ENCODE results near the gene JARID2. TPM values are rescaled to one million over a fixed set of nuclear protein-coding genes. Genes with fewer than 3 reads are reported as not detected.

JARID2 gene
- total RNA-seq, 1 experiment from 2014 or later, result 180 TPM

- TF ChIP-seq RORB (CRISPR knock-in tag; IDR thresholded peaks at IDR 0.05), result no peak
- TF ChIP-seq, protein P1, sequence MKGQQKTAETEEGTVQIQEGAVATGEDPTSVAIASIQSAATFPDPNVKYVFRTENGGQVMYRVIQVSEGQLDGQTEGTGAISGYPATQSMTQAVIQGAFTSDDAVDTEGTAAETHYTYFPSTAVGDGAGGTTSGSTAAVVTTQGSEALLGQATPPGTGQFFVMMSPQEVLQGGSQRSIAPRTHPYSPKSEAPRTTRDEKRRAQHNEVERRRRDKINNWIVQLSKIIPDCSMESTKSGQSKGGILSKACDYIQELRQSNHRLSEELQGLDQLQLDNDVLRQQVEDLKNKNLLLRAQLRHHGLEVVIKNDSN (CRISPR knock-in tag; IDR thresholded peaks at IDR 0.05), result no peak
- TF ChIP-seq ELF4 (CRISPR knock-in tag; IDR thresholded peaks at IDR 0.05; ENCODE audit: low read depth), result no peak
- TF ChIP-seq ZNF396 (CRISPR knock-in tag; IDR thresholded peaks at IDR 0.05; ENCODE audit: borderline replicate concordance), result no peak
- TF ChIP-seq NFE2L1 (CRISPR knock-in tag; IDR thresholded peaks at IDR 0.05), result no peak
- no peak for TF ChIP-seq ZNF281 (CRISPR knock-in tag; IDR thresholded peaks at IDR 0.05)
These were observed 30.4 kb downstream of the JARID2 start (continued) for GRCh38 chr6:15276036-15276985.

DNA sequence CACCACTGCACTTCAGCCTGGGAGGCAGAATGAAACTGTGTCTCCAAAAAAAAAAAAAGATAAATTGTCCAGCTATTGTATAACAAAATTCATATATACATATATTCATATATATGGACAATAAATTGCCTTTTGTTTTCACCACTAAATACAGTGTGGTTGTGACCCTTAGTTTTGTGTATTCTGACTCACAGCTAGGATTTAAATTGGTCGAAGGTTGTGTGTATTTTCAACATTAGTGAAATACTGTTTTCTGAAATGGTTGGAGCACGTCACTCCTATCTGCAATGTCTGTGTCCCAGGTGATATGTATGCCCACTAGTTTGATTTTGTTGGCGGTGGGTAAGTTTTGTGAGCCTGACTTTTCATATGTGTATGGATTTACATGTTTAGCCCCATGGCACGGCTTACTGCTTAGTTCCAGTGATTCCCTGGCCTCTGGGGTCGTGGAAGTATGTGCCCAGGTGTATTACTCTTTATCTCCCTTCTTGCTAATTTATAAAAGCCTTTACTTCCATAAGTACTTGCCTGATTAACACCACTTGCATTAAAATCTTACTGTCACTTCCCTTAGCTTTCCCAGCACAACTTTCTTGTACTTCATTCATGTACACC is 33.3 kb downstream of the JARID2 start:
- Mint-ChIP-seq H3K27me3 (ENCODE audit: low read depth) (no peaks in the 10 kb centered on the region), H3K27ac (peak overlapping the region; percentile 57), H3K9me3 (no peaks in the 10 kb centered on the region), H3K4me1 (peaks cover 94% of the 10 kb centered on the region), H3K4me3 (no peak overlapping the region), H3K36me3 (peaks cover 6% of the 10 kb centered on the region; the same call in 1 of the 2 replicates)
- ChIA-PET POLR2A (interaction anchor here (0.7 kb wide), 2 partner anchors 65 to 90 kb away, joined by 3 to 4 read pairs; no protein-coding TSS in a partner anchor), CTCF (interaction anchor here (1.6 kb wide), 1 partner anchor 10 kb away, joined by 5 read pairs; no protein-coding TSS in a partner anchor)
- no peak for ATAC-seq
- TF ChIP-seq CREB1 (CRISPR knock-in tag; IDR thresholded peaks at IDR 0.05), result no peak
- no peak for TF ChIP-seq TEAD1 (CRISPR knock-in tag; IDR thresholded peaks at IDR 0.05)
- no peak for TF ChIP-seq PREB (CRISPR knock-in tag; IDR thresholded peaks at IDR 0.05; ENCODE audit: borderline replicate concordance)
- no peak for TF ChIP-seq ZNF281 (CRISPR knock-in tag; IDR thresholded peaks at IDR 0.05)
- TF ChIP-seq FOXJ3 (CRISPR knock-in tag; IDR thresholded peaks at IDR 0.05; ENCODE audit: borderline replicate concordance), result no peak
- DNase-seq (ENCODE audit: low spot score), result no peak

DNA sequence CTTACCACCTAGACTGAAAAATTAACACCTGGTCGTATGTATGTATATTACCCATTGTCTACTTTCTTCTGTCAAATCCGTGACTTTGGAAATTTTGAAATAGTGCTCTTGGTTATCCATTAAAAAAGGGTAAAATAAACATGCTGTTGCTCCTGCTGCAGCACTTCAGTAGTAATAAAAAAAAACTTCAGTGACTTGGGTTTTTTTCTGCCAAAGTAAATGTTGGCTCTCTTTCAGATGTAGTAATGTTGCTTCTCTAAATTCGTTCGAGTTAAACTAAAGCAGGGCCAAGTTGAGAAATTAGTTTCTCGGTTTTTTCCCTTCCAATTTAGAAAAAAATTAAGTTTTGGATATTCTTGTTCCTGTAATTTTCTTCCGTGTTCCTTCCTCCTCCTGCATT is 34.2 kb downstream of the JARID2 start:
- Mint-ChIP-seq H3K4me3 (no peak overlapping the region), H3K9me3 (no peaks in the 10 kb centered on the region), H3K36me3 (no peaks in the 10 kb centered on the region), H3K27ac (peak overlapping the region; percentile 89; the same call in 1 of the 2 replicates), H3K4me1 (peaks cover 94% of the 10 kb centered on the region), H3K27me3 (ENCODE audit: low read depth) (no peaks in the 10 kb centered on the region)
- TF ChIP-seq GRHL2 (CRISPR knock-in tag; IDR thresholded peaks at IDR 0.05; ENCODE audit: insufficient replicate concordance, severe bottlenecking) (no peak), ZNF317 (CRISPR knock-in tag; IDR thresholded peaks at IDR 0.05; ENCODE audit: borderline replicate concordance, low read depth) (no peak), ERG (CRISPR knock-in tag; IDR thresholded peaks at IDR 0.05) (no peak), HMGA2 (CRISPR knock-in tag; IDR thresholded peaks at IDR 0.05) (no peak), NFATC4 (CRISPR knock-in tag; IDR thresholded peaks at IDR 0.05) (no peak)
- TF ChIP-seq, protein P2, sequence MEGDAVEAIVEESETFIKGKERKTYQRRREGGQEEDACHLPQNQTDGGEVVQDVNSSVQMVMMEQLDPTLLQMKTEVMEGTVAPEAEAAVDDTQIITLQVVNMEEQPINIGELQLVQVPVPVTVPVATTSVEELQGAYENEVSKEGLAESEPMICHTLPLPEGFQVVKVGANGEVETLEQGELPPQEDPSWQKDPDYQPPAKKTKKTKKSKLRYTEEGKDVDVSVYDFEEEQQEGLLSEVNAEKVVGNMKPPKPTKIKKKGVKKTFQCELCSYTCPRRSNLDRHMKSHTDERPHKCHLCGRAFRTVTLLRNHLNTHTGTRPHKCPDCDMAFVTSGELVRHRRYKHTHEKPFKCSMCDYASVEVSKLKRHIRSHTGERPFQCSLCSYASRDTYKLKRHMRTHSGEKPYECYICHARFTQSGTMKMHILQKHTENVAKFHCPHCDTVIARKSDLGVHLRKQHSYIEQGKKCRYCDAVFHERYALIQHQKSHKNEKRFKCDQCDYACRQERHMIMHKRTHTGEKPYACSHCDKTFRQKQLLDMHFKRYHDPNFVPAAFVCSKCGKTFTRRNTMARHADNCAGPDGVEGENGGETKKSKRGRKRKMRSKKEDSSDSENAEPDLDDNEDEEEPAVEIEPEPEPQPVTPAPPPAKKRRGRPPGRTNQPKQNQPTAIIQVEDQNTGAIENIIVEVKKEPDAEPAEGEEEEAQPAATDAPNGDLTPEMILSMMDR (IDR thresholded peaks at IDR 0.05), result no peak
- TF ChIP-seq, protein P3, sequence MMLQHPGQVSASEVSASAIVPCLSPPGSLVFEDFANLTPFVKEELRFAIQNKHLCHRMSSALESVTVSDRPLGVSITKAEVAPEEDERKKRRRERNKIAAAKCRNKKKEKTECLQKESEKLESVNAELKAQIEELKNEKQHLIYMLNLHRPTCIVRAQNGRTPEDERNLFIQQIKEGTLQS (CRISPR knock-in tag; conservative IDR thresholded peaks at IDR 0.05), result no peak
- no peak for DNase-seq (ENCODE audit: low spot score)
- POLR2A ChIA-PET, result no interaction called here
- CTCF ChIA-PET, result no interaction called here
- ATAC-seq, result no peak

All from WTC11 (cell line).